Renal pelvis (tissue), 3 donors: ENCODE results near the gene ASCC2. TPM values are rescaled to one million over a fixed set of nuclear protein-coding genes. Genes with fewer than 3 reads are reported as not detected.

Source experiments
- polyA plus RNA-seq, 3 donors: library from polyadenylated mRNA; unstranded; fragments of 120-200 nt; gene quantifications; one replicate each; pipeline ENCODE4 v1.2.1, GENCODE V29; 2013; ENCODE audit not compliant: insufficient read length in 3 of 3

Gene ASCC2
- polyA plus RNA-seq, 3 donors: 49.1 to 54.4 (median 52.1) TPM

Other genes with a start within 250 kb of the ASCC2 start
- 10 to 100 TPM; 25.9 to 31.5 (median 29.3) TPM for gene NF2, start 234.6 kb downstream of the ASCC2 start, polyA plus RNA-seq
- under 1 TPM in 2 of 3 donors, not detected in 1; 0.11 to 0.12 TPM for gene CABP7, start 118.3 kb downstream of the ASCC2 start, polyA plus RNA-seq
- 10 to 100 TPM; 22.5 to 29.7 (median 27.1) TPM for gene ZMAT5, start 71.3 kb downstream of the ASCC2 start, polyA plus RNA-seq
- 100 to 1,000 TPM; 136 to 168 (median 151) TPM for gene UQCR10, start 70.9 kb downstream of the ASCC2 start, polyA plus RNA-seq
- gene MTMR3, start 44.9 kb upstream of the ASCC2 start, polyA plus RNA-seq: 10 to 100 TPM; 32.4 to 47.5 (median 44.9) TPM
- not detected for gene HORMAD2, start 242.2 kb upstream of the ASCC2 start, polyA plus RNA-seq